Loucy (cell line): Measurements from ENCODE around the gene ZNF276.
A peak's percentile ranks its signal among the peaks of the same experiment; 100 is the strongest.

Source experiments
- H2AFZ ChIP-seq: fragments of 200-600 bp; sonication (generic); 2 replicates; pipeline ENCODE4 v1.6.0; 2016; ENCODE audit warnings: antibody characterized with exemption, mild to moderate bottlenecking, low read length, moderate library complexity
- H3F3A ChIP-seq: fragments of 200-600 bp; 2 replicates; pipeline ENCODE4 v1.6.0; 2016; ENCODE audit warnings: antibody characterized with exemption, low read depth, mild to moderate bottlenecking
- H3K27me3 ChIP-seq: fragments of 200-600 bp; sonication (generic); 2 replicates; pipeline ENCODE4 v1.6.1; 2014; ENCODE audit warnings: low read length, mild to moderate bottlenecking; ENCODE audit not compliant: insufficient read depth, poor library complexity, severe bottlenecking
- H3K36me3 ChIP-seq: fragments of 200-600 bp; sonication (generic); 2 replicates; pipeline ENCODE4 v1.6.1; 2016; ENCODE audit warnings: low read length; ENCODE audit not compliant: insufficient read depth
- H3K4me1 ChIP-seq: fragments of 200-600 bp; sonication (generic); 2 replicates; pipeline ENCODE4 v1.5.1; 2014; ENCODE audit warnings: low read length, mild to moderate bottlenecking; ENCODE audit not compliant: insufficient read depth, poor library complexity, severe bottlenecking
- H3K4me2 ChIP-seq: fragments of 200-600 bp; sonication (generic); 2 replicates; pipeline ENCODE4 v1.6.0; 2014; ENCODE audit warnings: antibody characterized with exemption, low read length, low read depth, mild to moderate bottlenecking; ENCODE audit not compliant: poor library complexity, severe bottlenecking
- H3K4me3 ChIP-seq: fragments of 200-600 bp; sonication (generic); 2 replicates; pipeline ENCODE4 v1.5.1; 2014; ENCODE audit warnings: low read length, mild to moderate bottlenecking, mixed read lengths; ENCODE audit not compliant: poor library complexity, severe bottlenecking
- H3K79me2 ChIP-seq: fragments of 200-600 bp; sonication (generic); 2 replicates; pipeline ENCODE4 v1.6.1; 2014; ENCODE audit warnings: low read length; ENCODE audit not compliant: insufficient read depth
- H3K9ac ChIP-seq: fragments of 200-600 bp; sonication (generic); 2 replicates; pipeline ENCODE4 v1.6.0; 2014; ENCODE audit warnings: mild to moderate bottlenecking, low read depth, low read length, moderate library complexity; ENCODE audit not compliant: poor library complexity, severe bottlenecking
- H3K9me2 ChIP-seq: fragments of 200-600 bp; sonication (generic); replicated peaks from 2 replicates; pipeline ENCODE4 v1.6.1; 2016; ENCODE audit warnings: low read depth, low read length, mixed read lengths
- H3K9me3 ChIP-seq: fragments of 200-600 bp; sonication (generic); 2 replicates; pipeline ENCODE4 v1.6.1; 2014; ENCODE audit warnings: mild to moderate bottlenecking, antibody characterized with exemption, low read length, low read depth; ENCODE audit not compliant: insufficient read depth
- H4K20me1 ChIP-seq: fragments of 200-600 bp; sonication (generic); 2 replicates; pipeline ENCODE4 v1.6.0; 2014; ENCODE audit warnings: antibody characterized with exemption, low read length, mild to moderate bottlenecking; ENCODE audit not compliant: insufficient read depth, poor library complexity, severe bottlenecking
- CTCF ChIP-seq: fragments of 200-600 bp; sonication (generic); conservative IDR thresholded peaks from 2 replicates; pipeline ENCODE4 v1.5.1; 2014; ENCODE audit warnings: mild to moderate bottlenecking, antibody characterized with exemption, low read length
- EZH2phosphoT487 ChIP-seq: fragments of 200-600 bp; IDR thresholded peaks from 2 replicates; pipeline ENCODE4 v1.6.1; 2018; ENCODE audit warnings: antibody characterized with exemption, mild to moderate bottlenecking, moderate library complexity, borderline replicate concordance

Gene ZNF276

GRCh38 chr16:89695086-89695874, 26.1 kb upstream of the ZNF276 start:
- H2AFZ ChIP-seq = no peak overlapping the region
- H3K9me3 ChIP-seq = no peaks in the 10 kb centered on the region
- H3K79me2 ChIP-seq = no peaks in the 10 kb centered on the region
- no peak for TF ChIP-seq CTCF
- TF ChIP-seq EZH2phosphoT487 = no peak
- peak overlapping the region; percentile 40 for H3K4me2 ChIP-seq
- H3K4me1 ChIP-seq = peaks cover 14% of the 10 kb centered on the region
- no peaks in the 10 kb centered on the region for H3K36me3 ChIP-seq
- H3F3A ChIP-seq = no peaks in the 10 kb centered on the region
- no peaks in the 10 kb centered on the region for H3K9me2 ChIP-seq
- no peaks in the 10 kb centered on the region for H3K27me3 ChIP-seq
- no peak overlapping the region for H3K4me3 ChIP-seq
- H4K20me1 ChIP-seq = no peaks in the 10 kb centered on the region
- H3K9ac ChIP-seq = no peak overlapping the region

- Histone ChIP-seq H3K27me3 (no peaks in the 10 kb centered on the region), H3K4me3 (no peak overlapping the region), H4K20me1 (no peaks in the 10 kb centered on the region), H3K9ac (no peak overlapping the region), H3F3A (no peaks in the 10 kb centered on the region), H3K4me2 (peak overlapping the region; percentile 40), H3K79me2 (no peaks in the 10 kb centered on the region), H3K9me2 (no peaks in the 10 kb centered on the region), H3K9me3 (no peaks in the 10 kb centered on the region), H3K36me3 (no peaks in the 10 kb centered on the region), H3K4me1 (peaks cover 14% of the 10 kb centered on the region), H2AFZ (no peak overlapping the region)
- TF ChIP-seq EZH2phosphoT487 (no peak), CTCF (no peak)
Observed at GRCh38 chr16:89695875-89696669, 25.3 kb upstream of the ZNF276 start.

GRCh38 chr16:89696670-89697128, 24.6 kb upstream of the ZNF276 start:
- Histone ChIP-seq H3F3A (no peaks in the 10 kb centered on the region), H3K27me3 (no peaks in the 10 kb centered on the region), H4K20me1 (no peaks in the 10 kb centered on the region), H3K36me3 (no peaks in the 10 kb centered on the region), H3K4me2 (peak overlapping the region; percentile 40), H3K9ac (no peak overlapping the region), H3K9me3 (no peaks in the 10 kb centered on the region), H2AFZ (no peak overlapping the region), H3K79me2 (no peaks in the 10 kb centered on the region), H3K9me2 (no peaks in the 10 kb centered on the region), H3K4me1 (peaks cover 14% of the 10 kb centered on the region), H3K4me3 (no peak overlapping the region)
- no peak for TF ChIP-seq CTCF
- no peak for TF ChIP-seq EZH2phosphoT487
